ENCODE data around the gene RIOK1.

DNA sequence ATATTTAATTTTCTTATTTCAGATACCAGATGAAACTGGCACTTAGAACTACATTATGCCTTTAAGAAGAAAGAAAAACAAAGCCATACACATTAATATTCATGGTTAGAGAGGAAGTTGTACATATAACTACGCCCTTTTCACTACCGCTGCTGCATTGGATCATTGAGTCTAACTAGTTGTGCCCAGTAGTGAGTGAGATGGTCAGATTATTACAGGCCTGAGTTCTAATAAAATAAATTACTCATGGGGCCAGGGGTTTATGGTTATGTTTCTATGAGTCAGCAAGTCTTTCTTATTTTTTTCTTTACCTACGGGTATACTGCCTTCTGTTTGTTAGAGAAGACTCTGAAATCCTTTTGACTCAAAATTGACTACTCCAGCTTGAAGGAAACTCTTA, 11.5 kb downstream of the RIOK1 start:
- TF ChIP-seq, protein P1, sequence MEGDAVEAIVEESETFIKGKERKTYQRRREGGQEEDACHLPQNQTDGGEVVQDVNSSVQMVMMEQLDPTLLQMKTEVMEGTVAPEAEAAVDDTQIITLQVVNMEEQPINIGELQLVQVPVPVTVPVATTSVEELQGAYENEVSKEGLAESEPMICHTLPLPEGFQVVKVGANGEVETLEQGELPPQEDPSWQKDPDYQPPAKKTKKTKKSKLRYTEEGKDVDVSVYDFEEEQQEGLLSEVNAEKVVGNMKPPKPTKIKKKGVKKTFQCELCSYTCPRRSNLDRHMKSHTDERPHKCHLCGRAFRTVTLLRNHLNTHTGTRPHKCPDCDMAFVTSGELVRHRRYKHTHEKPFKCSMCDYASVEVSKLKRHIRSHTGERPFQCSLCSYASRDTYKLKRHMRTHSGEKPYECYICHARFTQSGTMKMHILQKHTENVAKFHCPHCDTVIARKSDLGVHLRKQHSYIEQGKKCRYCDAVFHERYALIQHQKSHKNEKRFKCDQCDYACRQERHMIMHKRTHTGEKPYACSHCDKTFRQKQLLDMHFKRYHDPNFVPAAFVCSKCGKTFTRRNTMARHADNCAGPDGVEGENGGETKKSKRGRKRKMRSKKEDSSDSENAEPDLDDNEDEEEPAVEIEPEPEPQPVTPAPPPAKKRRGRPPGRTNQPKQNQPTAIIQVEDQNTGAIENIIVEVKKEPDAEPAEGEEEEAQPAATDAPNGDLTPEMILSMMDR (conservative IDR thresholded peaks at IDR 0.05): no peak
- TF ChIP-seq EZH2 (IDR thresholded peaks at IDR 0.05; ENCODE audit: low read depth): no peak
